Measurements from ENCODE around the gene SGTA.
"Not testable (repeated sequence)": the region's sequence is repeated elsewhere in the genome, so short reads cannot be mapped to it uniquely, and the experiment has no call there.

SGTA gene

DNA sequence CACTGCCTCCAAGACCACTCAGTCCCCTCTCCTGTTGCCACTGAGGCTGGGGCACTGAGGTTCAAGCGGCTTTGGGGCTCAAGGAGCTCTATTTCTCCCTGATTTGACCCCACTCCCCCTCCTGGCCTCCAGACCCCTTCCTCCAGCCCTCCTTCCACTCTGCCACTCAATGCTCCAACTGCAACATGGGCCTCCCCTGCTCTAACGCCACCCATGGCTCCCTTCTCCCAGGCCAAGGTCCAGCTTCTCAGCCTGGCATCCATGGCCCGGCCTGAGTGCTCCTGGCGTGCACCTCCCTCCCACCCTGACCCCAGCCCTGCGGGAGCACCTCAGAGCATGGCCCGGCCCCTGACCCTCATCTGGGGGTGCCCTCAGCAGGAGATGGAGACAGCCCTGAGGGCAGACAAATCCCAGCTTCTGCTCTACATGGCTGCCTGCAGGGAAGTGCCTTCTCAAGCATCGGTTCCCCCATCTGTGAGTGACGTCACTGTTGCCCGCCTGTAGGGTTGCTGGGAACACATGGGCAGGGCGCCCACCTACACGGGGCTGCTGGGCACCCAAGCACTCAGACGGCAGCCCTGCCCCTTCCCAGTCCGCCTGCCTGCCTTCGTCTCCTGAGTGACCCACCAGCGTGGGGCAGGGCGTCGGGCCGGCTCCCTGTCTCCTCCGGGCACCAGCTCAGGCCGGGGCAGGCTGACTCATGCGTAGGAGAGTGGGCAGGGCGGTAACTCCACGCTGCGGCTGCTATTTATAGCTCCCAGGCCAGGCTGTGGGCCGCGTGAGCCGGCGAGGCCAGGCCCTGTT is 60.3 kb downstream of the SGTA start:
- no peak for FAIRE-seq

DNA sequence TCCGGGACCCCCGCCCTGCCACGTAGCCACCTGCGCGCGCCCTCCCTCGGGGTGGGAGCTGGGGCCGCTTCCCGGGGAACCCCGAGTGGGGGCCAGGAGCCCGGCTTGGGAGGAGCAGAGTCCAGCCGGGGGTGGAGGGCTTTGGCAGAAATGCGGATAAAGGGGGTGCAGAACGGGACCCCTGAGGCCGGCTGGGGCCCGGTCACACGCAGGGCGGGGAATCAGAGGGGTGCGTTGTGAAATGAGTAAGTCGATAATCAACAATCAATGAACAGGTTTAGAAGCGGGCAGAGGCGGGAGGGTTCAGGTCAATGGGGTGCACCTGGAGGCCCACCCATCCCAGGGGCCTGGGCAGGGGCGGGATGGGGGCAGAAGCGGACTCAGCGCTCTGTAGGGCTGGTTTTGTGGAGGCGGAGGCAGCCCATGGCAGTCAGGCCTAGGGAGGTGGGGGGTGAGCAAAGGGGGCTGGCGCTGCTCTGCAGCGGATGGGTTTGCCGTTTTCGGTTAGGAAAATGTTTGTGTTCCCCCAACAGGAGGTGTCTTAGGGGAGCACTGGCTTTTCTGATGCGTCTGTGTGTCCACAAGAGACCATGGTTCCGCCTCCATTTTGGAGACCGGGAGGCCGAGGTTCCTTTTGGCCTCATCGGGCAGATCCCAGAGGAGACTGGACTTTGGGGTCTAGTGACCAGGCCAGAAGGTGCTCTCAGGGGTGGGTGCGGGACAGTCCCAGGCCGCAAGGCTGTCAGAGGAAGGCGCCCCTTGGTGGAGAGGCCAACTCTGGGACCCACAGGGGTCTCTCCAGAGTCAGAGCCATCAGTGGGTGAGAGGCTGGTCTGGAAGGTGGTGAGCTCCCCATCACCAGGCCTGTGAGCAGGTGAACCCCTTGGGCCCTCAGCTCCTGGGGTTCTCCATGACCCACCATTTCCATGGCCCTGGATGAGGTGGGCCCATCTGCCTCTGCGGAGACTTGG is 61.2 kb downstream of the SGTA start:
- FAIRE-seq = no peak

DNA sequence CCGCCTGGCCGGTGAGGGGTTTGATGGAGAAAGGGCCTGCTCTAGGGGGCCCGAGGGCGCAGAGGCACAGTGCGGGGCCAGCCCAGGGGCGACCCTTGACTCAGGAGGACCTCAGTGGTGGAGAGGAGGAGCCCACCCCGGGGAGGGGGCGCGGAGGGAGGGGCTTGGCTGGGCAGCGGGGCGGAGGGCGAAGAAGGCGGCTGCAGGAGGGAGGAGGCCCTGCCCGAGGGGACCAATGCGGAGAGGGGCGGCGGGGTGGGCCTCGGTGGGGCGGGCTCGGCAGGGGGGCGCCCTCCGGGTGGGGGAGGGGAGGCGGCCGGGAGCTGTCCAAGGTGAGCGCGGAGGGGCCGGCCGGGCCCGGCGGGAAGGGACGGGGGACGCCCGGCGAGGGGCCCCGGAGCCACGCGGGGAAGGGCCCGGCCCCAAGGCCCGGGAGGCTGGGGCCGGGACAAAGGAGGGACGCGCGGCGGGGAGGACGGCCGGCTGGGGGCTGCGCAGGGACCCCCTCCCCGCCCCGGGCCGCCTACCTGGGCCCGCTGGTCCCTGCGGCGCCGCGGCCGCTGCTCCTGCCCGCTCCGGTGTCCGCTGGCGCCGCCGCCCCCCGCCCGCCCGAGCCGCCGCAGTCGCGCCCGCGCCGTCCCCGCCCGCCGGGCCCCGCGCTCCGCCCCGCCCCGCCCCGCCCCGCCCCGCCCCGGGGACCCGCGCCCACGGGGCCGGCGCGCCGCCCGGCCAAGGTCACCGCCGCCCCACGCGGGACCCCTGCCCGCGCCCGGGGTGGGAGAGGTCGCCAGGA is 62.1 kb downstream of the SGTA start, which contains the start of gene DIRAS1:
Gene DIRAS1 (minus strand): TSS at position 596 of the 793 bp plus-strand sequence. CDS start 3,566 bp downstream, outside the sequence.
- FAIRE-seq = no peak

DNA sequence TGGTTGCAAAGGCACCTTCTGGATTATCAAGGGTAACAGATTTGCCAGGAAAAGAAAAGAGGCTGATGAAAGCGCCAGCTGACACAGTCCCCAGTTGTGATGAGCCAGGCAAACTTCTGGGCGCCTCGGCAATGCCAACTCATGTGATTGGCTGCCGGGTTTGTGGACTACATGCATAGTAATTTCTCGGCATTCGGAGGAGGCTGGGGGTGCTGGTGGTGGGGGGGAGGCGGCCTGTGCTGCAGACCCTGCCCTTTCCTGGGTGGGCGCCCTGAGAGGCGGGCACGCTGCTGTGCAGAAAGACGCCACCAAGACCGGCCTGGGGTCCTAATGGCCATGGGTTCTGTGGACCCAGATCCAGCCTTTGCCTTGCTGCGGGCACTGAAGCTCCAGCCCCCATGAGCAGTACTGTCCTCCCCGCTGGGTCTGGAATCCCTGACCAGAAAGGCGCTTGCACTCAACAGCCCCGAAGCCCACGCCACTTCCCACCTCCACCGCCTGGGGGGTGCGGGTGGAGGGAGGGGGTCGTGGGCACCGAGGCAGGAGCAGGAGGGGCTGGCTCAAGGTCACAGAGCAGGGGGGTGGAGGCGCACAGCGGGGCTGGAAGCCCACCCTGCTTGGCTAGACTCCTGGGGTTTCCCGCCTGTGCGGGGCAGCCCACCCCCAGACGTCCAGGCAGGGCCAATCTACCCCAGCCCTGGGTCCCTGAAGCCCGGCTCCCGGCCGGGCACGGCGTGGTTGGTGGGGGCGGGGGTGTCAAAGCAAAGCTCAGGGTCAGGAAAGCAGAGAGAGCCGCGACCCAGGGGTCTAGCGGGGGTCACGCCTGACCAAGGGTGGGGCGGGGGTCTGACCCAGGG is 62.9 kb downstream of the SGTA start:
- FAIRE-seq = no peak

DNA sequence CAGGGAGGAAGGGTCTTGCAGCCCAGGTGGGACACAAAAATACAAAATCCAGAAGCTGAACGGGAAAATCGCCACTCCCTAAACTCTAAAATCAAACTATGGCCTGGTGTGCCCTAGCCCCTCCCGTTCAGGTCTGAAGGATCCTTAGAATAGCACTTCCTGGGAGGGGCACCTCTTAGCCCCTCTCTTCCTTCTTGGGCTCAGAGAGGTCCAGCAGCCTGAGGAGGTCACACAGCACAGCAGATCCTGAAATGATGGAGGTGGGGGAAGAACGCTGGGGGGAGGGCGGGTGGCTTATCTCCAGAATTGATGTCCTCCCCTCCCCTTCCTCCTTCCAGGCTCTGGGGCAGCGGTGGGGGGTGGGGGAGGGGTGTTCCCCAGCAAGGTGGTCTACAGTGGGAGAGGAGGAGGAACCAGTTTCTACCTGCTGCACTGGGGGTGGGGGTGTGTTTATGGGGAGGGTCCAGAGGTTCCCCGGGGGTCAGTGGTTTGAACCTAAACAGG is 63.8 kb downstream of the SGTA start:
- FAIRE-seq = no peak

DNA sequence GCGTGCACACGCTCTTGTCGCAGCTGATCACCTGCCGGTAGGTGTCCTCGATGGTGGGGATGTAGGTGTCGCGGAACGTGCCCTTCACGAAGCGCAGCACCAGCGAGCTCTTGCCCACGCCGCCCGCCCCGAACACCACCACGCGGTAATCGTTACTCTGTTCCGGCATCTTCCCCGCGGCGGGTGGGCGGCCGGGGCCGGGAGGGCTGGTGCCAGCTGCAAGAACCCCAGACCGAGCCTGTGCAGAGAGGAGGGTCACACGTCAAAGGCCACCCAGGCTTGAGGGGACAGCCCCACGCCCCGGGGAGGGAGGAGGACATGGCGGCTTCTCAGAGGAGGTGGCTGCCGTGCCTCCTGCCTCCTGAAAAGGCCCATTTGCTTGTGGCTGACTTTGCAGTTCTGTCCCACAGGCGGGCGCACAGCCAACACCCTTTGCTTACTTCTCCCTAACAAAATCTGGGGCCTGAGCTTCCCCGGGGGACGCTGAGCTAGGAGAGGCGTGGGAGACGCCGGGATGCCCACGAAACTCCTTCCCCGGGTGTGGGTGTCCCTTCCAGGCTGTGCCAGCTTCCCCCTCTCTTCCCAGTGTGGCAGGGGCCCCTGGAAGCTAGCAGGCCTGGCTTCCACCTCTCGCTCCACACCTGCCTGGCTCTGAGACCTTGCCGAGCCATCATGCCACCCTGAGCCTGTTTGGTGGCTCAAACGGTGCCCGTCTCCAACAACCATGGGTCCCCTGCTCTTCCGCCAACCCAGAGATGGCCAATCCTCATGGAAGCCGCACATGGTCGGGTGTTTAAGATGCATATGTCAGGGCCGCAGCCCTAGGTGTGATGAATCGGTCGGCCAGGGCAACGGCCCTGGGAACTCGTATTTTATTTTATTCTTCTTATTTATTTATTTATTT is 65.2 kb downstream of the SGTA start:
- FAIRE-seq = no peak

DNA sequence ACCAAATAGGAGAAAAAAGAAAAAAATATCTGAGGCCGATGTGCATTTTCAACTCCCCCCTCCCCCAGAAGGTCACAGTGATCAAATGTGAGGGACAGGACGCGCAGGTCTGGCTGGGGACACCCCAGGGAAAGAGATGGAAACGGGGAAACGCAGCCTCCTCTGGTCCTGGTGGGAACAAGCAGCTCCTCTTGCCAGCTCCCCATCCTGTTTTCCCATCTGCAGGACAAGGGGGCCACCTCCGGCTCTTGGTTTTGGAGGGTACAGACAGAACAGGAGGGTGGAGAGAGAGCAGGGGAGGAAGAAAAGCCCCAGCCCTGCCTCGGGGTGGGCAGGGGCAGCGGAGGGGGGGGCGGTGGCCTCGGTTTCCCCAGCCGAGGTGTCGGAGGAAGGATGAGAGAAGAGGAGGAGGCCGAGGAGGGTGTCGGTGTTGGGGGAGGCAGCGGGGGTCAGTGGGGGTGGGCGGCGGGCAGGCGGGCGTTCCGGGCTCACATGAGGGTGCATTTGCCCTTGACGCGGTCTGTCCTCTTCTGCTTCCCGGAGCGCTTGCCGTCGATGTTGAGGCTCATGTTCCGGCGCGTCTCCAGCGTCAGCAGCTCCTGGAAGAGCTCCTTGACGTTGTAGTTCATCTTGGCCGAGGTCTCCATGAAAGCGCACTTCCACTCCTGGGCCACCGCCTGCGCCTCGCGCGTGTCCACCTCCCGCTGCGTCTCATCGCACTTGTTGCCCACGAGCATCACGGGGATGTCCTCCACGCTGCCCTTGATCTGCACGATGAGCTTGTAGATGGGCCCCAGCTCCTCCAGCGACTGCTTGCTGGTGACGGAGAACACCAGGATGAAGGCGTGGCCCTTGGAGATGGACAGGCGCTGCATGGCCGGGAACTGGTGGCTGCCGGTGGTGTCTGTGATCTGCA is 66.1 kb downstream of the SGTA start:
- no peak for FAIRE-seq

DNA sequence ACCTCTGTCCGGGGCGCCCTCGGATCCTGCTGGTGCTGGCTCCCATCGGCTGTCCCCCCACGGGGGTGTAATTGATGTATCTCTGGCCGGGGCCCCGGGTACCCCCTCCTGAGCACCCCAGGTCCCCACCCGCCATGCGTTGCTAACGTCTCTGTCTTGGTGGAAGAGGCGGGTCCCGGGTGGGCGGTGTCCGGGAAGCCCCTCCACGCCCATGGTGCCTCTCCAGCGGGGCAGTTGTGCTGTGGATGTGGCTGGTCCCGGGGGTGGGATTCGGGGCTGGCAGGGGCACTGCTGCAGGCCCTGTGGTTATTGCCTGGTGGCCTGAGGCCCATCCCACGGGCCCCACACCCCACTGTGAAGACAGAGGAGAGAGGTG is 66.8 kb downstream of the SGTA start:
- no peak for FAIRE-seq

DNA sequence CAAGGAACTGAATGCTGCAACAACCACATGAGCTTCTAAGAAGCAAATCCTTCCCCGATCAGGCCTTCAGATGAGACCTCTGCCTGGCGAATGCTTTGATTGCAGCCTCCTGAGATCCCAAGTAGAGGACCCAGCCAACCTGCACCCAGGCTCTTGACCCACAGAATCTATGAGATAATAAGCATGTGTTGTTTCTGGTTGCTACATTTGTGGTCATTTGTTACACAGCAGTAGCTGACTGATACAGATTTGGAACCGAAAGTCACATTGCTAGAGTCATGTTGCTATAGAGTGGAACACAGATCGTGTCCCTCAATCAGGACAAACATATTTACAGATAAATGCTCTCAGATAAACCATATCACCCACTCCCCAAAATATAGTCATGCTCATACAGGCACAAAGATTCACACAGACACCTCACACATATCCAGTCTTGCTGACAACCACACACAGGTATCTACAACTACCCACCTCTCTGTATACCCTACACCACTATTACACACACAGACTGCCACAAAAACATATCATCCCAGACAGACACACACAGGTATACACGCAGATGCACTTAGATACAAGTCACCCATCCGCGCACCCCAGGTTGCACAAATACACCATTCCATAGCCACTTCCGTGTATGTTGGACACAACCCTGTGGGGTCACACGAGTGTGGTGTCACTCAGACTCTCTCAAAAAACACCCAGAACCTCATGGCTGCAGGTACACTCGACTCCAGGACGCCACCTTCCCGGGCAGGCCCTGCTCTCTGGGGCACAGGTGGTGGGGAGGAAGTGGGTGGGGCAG is 67.4 kb downstream of the SGTA start:
- FAIRE-seq = no peak

DNA sequence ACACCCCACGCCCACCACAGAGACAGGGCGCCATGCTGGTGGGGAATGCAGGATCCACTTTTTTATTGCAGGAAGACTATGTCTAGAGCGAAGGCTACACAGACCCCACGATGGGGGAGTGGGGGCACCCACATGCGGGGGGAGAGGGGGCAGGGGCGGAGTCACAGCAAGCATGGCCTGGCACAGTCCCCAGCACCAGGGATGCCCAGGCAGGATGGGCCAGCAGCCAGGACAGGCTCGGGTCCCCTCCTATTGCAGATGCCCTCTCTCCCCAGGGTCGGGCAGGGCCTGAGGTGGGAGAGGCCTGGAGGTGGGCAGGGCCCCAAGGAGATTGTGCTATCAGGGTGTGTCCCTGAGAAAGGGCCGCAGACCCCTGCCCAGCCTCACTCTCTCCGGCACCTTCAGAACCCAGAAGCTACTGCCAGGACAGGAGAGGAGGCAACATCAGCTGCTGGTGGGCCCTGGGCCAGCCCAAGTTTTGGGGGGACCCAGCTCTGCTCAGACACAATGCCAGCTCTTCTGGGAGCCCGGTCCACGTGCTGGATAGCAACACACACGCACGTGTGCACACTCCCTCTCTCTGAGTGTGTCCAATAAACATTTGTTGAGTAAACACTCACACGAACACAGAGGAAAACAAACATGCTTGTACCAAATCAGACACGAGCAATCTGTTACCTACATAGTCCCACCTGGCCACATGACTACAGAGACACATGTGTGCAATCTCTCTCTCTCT is 68.4 kb downstream of the SGTA start:
- no peak for FAIRE-seq

DNA sequence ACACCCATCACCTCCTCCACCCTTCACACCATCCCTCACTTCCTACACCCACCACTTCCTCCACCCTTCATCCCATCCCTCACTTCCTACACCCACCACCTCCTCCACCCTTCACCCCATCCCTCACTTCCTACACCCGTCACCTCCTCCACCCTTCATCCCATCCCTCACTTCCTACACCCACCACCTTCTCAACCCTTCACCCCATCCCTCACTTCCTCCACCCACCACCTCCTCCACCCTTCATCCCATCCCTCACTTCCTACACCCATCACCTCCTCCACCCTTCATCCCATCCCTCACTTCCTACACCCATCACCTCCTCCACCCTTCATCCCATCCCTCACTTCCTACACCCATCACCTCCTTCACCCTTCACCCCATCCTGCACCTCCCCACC is 69.0 kb downstream of the SGTA start:
- FAIRE-seq = not testable (repeated sequence)

DNA sequence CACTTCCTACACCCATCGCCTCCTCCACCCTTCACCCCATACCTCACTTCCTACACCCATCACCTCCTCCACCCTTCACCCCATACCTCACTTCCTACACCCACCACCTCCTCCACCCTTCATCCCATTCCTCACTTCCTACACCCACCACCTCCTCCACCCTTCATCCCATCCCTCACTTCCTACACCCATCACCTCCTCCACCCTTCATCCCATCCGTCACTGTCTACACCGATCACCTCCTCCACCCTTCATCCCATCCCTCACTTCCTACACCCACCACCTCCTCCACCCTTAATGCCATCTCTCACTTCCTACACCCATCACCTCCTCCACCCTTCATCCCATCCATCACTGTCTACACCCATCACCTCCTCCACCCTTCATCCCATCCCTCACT is 69.9 kb downstream of the SGTA start:
- FAIRE-seq = not testable (repeated sequence)

DNA sequence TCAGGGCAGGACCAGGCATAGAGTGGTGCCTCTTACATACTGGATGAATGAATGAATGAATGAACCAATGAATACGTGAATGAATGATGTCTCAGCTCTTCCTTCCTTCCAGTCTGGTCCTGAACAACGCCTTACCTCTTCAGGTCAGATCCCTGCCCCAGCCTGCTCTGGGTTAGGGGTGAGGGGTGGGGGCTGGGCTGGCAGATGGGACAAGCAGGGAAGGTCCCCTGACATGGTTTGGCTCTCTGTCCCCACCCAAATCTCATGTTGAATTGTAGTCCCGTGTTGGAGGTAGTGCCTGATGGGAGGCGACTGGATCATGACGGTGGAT is 71.2 kb downstream of the SGTA start:
- FAIRE-seq = no peak

DNA sequence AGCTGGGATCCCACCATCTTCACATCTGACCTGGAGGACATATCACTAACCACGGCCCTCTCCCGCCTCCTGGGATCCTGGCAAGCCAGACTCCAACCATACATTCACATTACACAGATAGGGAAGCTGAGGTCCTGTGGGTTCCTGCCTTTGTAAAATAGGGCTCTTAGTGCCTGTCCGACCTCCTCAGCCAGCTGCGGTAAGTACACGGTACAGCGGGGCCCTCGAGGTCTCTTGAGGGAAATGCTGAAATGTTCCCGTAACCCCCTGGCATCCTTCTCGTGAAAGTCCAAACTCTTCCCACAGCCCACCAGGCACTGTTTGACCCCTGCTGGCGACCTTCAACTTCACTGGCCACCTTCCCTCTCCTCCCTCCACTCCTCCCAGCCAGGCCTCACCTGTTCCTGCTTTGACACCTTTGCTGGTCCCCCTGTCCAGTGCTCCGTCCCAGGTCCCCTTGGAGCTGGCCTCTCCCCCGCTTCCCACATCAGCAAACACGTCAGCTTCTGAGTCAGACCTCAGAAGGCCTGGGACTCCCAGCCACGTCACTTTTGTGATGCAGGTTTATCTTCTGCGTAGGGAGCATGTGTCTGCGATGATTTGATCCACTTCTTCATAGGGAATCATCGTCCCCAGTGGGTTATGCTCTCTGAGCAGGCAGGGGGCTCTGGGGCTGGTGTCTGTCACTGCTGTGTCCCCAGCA is 71.8 kb downstream of the SGTA start:
- no peak for FAIRE-seq

DNA sequence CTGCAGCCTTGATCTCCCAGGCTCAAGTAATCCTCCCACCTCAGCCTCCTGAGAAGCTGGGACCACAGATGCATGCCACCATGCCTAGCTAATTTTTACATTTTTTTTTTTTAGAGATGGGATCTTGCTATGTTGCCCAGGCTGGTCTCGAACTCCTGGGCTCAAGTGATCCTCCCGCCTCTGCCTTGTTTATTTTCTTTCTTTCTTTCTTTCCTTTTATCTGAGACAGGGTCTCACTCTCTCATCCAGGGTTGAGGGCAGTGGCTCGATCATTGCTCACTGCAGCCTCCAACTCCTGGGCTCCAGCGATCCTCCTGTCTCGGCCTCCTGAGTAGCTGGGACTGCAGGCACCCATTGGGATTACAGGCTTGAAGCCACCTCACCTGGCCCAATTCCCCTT is 76.8 kb downstream of the SGTA start:
- FAIRE-seq = no peak

Measured in TTC549 (cell line).